HG02938 (cell line): ENCODE data around the gene ELL2.

Experiments
- ATAC-seq: cut with Tn5 transposase; IDR thresholded peaks from one replicate; pipeline ENCODE4 v1.9.1; 2021; ENCODE audit warnings: mild to moderate bottlenecking, moderate library complexity; ENCODE audit not compliant: unreplicated experiment

ELL2 gene

DNA sequence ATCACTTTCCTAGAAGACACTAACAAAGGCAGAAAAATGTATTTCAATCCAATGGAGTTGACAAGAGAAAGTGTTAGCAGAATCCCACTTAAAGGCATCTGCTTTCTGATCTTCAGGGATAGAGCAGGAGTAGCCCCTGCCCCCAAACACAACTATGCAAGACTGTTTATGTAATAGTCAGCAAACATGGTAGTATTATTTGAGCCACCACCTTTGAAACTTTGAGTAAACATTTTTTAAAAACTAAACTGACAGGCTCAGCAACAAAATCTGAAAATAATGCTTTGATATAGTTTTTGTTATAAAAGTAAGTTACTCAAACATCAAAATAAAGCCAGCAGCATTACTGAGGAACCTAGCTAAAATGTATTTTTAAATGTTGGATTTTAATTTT lies 4.8 kb downstream of the ELL2 start:
- ATAC-seq = no peak

DNA sequence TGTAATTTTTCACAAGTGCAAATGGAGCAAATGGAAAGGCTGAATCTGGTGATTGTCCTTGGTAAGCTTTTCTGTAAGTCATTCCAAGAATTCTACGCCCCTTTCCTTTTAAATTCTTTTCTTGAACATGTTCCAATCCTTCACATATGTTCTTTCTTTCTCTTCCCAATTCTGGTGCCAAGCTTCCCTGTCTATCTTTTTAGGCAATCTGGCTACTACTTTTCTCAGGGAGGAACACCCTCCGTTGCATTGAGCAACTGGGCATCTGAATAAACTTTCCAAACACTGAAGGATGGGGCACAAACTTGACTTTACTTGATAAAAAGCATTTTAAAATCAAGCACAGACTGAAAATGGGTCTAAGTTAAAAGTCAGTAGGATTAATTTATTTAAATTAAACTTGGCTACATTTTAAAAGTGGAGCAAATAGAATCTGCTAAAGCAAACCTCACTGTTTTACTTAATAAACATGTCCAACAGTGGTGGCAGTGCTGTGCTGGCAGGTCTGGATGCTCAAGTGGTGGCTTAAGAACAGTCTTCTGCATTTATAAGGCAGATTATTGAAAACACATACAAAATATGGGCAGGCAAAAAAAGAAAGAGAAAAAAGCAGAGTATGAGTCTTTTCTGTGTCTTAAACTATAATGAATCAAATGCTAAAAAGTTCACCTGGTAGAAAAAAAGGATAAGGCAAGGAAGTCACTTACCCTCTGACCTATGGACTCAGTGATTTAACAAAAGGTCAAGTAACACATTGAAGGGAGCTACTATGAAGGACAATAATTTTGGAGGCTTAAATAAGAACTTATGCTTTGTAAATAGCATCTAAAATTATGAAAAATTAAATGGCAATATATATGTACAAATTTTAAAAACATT lies 5.4 kb downstream of the ELL2 start:
- ATAC-seq = no peak

DNA sequence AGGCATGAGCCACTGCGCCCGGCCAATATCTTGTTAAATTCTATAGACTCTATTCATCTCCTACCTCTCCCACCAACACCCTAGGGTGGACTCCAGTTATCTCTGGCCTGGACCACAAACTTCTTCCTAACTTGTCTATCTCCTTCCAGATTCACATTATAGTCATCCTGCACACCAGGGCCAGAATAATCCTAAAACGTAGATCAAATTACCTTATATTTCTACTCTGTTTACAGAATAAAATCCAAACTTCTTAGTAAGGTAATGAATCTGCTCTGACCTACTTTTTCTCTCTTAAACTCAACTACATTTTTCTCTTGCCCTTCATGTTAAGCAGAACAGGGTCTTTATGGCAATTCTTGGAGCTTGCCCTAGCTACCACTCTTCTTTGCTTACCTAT lies 6.9 kb downstream of the ELL2 start:
- ATAC-seq = no peak

DNA sequence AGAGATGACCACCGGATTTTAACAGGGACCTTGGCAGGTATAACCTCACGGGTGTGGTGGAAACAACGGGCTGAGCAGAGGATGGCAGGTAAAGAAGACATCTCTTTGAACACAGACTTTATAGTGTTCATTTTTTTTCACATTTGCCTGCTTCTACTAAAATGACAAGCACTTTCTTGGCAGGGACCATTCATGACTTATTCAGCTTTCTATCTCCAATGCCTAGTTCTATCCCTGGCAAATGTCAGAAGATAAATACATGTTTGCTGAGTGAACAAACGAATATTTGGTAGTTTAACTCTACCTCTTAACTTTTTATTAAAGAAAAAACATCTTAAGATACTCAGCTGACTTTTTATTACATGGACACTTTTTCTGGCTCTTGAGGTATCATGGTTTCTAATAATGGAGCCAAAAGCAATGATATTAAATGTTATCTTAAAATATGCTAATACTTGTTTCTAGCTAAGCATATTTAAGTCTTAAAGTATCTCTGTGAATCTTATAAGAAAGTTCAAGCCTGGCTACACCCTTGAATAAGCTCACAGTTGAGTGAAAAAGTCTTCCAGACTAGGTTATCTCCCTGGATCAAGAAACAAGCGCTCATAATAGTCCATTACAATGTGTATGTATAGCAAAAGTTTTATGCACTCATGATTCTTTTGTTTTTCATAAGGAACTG lies 8.5 kb downstream of the ELL2 start:
- ATAC-seq = no peak

DNA sequence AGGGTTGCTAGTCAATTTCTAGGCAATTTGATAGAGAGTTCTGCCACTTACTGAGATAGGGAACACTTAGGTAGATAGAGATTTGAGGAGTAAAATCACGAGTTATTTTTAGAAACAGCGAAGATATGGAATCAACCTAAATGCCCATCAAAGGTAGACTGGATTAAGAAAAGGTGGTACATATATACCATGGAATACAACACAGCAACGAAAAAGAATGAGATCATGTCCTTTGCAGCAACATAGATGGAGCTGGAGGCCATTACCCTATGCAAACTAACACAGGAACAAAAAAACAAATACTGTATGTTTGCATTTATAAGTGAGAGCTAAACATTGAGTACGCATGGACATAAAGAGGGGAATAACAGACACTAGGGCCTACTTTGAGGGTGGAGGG lies 9.7 kb downstream of the ELL2 start:
- ATAC-seq = no peak

DNA sequence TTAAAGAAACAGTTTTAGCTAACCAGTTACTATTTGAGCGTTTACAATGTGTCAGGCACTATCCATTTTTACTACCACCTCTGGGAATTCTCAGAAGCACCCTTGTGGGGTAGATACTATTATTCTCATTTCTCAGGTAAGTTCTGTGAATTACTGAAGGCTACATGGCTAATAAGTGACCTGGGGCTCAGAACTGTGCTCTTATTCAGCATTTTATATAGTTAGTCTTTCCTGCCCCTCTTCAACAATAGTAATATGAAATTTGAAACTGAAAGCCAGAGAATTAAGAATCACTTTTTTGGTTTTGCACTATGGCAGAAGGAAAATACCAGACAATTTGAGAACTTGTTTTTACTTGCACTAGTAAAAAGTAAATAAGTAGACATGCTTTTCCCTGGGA lies 11.8 kb downstream of the ELL2 start:
- ATAC-seq = peak; percentile 72

DNA sequence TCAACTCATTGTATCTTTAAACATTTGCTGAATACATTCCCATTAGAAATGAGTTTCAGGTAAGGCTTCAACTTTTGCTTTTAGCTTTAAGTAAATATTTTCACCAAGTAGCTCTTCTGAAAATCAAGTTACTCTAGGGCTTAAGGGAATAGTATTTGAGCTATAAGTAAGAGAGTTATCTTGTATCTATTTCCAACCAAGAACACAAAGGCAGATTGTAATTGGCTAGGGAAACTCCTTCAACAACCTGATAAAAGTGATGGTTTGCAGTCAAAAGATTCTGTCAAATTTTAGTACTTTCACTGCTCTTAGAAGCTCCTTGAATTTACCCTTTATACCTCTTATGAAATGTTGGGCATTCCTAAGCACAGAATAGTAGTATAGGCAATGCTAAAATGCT lies 13.0 kb downstream of the ELL2 start:
- ATAC-seq = no peak

DNA sequence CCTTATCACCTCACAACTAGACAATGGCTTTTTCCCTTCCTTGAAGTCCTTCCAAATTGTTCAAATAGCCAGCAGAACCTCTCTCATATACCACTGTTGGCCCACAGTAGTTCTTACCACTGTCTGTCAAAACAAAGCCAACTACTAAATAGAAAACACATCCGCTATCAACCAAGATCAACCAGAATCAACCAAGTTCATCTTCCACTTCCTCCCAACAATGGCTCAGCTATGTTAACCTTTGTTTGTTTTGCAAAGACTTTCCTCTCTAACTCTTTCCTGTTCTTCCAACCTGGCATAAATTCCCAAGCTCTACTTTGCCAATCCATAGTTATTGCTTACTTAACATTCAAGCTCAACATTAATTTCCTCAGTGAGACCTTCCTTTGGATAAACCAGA lies 15.2 kb downstream of the ELL2 start:
- no peak for ATAC-seq

DNA sequence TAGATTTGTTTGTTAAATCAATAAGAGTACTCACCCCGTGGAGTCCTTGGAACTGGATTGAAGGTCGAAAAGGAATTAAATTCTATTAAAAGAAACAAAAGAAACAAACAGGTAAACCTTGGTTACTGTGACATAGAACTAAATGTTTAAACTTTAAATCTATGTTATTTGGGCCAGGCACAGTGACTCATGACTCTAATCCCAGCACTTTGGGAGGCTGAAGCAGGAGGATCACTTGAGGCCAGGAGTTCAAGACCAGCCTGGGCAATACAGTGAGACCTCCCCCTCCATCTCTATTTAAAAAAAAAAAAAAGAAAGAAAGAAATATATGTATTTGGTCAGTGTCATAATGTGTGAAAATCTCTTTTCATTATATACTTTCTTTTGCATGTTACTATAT lies 18.7 kb downstream of the ELL2 start:
- no peak for ATAC-seq

DNA sequence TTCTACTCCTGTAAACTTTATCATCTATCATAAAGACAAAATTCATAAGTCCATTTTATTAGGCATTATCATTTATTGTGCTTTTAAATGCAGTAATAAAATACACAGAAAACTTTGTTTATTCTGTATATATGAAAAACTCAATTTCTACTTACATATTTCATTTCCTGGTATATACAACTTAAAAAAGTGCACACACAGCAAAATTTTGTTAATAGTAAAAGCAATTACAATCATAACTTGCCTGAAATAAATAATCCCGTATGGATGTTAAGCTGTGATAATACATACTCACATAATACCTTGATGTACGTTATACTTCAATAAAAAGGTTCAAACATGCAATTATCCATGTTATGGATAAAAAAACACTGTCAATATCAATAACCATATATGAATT lies 19.2 kb downstream of the ELL2 start:
- ATAC-seq = no peak

DNA sequence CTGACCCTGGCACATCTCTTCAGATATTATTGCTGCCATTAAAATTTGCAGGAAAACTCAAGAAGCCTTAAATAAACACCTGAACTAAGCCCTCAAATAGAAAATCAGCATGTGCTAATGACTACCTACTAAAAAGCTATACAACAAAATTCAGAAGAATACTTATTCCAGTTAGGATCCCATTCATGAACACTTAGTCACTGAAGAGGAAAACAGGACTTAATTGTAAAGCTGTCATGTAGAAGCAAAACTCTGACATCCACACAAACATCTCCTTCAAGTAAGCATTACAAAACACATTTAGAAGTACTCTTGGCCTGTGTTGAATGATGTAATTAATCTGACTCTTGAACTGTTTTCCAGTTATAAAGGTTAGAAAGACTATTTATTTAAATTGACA lies 19.9 kb downstream of the ELL2 start:
- no peak for ATAC-seq

DNA sequence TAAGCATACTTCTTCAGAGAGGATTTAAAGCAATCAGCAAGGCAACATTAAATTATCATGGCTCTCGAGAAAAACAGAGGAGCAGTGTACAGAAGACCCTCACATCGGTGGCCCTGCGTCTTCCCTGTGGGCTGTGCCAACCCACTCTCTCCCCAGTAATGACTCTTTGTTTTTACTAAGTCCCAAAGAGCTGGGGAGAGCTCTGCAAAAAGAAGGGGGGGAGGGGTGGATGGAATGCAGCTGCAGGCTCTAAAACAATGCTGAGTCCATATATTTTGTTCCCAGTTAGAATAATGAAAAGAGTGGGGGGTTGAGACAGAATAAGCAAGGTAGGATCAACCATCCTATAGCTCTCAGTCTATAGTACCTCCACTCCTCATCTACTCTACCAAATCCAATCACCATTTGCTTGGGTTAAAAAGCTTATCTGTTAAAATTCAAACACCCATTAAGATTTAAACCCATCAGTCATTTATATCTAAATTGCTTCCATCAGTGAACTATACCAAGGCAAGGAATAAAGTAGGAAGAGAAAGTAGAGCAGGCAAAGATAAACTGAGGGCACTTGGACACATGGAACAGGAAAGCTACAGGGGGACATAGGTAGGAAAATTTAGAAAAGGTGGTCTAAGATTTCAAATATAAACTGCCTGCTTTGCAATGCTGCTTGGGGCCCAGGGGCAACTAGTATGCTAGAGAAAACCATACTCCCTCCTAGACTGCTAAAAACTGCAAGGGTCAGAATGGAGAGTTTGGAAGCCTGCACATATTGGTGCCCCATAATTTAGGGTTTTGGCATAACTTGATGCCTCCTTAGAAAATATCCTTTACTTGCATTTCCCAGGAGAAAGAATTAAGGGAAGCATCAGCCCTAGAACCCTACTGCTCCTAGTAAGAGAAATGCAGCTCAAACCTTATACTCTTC lies 20.6 kb downstream of the ELL2 start:
- no peak for ATAC-seq

DNA sequence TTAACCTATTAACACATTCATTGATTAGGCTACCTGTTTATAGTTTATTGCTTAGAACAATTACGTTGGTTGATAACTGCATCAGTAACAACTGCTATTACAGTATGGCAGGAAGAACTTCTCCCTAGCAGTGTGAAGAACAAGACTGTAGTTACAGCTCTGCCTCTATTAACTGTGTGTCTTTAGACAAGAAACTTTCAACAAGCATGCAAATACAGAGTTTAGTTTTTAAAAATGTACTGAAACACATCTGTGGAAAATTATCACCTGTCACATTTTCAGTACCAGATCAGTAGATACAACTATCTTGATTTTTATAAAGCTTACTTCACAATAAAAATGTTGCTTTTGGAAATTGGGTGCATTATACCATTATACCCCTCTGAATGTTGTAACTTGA lies 22.2 kb downstream of the ELL2 start:
- ATAC-seq = no peak

DNA sequence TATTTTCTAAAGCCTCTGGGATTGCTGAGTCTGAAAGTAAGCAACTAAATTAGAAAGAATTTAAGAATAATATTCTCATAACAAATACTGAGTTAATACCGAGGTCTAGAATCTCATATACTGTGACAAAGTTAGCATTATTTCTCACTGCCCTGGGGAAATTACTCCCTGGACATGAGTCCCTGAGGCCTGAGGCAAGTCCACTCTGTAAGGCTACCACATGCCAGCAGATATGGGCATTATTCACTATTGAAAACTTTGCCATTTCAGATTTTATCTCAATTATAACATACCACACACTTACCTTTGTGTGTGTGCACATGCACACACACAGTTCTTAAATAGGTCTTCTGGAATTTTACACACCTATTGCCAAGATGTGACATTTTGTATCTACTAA lies 22.9 kb downstream of the ELL2 start:
- no peak for ATAC-seq

DNA sequence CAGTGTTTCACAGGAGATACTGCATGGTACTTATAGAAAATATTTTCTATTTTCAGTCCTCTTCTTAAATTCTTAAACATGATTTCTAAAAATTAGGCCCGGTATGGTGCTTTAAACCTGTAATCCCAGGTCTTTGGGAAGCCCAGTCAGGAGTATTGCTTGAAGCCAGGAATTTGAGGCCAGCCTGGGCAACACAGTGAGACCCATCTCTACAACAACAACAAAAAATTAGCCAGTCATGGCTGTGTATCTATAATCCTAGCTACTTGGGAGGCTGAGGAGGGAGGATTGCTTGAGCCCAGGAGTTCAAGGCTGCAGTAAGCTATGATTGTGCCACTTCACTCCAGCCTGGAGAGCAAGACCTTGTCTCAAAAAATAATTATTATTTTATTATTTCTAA lies 23.3 kb downstream of the ELL2 start:
- ATAC-seq = no peak

DNA sequence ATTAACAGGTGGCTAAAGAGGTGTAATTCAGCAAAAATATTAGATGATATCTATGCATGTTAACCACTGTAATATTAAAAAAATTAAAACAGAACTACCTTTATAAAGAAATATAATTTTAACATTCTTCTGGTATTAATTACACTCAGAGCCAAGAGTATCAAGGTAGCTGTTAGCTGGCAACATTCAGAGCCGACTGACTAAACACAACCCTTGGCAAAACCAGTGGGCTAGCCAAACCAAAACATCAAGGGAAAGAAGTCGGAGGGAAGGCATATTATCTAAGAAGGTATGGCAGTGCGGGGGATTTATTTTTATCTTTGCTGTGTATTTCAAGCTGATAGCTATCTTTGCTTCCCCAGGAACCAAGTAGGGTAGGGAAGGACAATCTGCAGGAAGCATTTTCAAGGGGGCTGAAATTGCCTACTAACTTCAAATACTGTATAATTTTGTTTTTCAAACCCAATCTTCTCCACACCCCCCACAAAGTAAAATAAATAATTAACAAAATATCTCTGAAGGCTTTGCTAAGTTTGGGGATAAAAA lies 24.0 kb downstream of the ELL2 start:
- ATAC-seq = no peak

DNA sequence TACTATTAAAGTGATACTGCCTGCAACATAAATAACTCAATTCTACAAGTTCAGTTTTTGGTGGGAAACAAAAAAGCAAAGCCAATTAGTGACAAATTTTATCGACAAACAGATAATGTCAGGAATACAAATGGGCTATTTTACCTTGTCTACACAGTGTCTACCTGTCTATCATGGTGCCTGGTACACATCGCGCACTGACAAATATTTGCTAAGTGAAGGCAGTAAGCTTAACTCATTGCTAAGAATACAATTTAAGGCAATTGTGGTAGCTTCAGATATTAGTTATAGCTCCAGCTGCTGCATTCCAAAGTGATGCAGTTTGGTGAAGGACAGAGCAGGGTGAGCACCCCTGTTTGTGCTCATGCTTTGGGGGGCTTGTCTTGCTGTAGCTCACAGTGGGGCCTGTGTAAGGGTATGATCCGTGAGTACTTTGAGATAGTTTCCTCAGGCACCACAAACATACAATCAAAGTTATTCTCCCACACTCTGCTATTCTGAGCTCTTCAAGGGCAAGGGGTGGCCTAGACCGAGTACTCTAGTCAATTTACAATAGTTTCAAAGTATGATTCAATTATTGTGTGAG lies 24.7 kb downstream of the ELL2 start:
- no peak for ATAC-seq

DNA sequence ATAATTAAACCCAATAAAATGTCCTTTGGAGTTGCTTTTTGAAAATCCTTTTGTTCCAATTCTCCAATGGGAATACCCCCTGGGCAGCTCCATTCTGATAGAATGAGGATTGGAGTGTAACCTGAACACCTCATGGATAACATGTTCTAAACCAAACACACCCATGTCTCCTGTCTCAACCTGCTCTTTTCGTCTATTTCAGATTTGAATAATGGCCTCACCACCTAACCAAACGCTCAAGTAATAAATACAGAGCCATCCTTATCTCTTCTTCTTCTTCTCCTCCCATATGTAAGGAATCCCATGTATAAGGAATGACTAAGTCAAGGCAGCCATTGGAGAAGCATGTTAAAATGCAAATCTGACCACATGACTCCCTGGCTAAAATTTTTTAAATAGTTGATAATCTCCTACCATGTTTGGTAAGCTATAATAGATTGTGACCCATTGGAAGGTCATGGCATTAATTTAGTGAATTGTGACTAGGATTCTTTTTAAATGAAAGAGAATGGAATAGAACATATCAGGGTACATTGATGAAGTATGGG lies 26.0 kb downstream of the ELL2 start:
- no peak for ATAC-seq

DNA sequence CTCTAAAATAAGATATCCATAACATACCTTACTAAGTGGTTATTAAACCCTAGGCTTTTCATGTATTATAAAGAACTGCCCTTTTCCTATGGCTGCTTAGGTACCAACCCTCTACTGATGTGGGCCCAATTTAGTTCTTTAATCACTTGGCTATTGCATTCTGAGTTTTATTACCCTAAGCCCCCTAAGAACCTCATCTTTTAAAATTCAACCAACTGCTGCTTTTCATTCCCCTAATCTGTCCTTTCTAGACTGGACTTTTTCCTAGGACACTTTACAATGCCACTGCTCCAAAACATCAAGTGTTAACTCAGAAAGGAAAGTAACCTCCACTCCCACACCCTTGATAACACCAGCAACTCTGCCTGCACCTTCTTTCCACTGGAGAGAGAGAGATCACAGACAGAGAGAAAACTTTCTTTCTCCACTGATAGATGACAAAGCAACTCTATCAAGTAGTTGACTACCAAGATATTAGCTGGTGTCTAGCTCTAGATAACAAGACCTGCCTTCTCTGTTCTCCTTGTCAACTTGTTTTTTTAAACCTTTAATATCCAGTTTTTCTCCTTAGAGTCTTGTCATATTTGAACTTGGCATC lies 27.3 kb downstream of the ELL2 start:
- no peak for ATAC-seq

DNA sequence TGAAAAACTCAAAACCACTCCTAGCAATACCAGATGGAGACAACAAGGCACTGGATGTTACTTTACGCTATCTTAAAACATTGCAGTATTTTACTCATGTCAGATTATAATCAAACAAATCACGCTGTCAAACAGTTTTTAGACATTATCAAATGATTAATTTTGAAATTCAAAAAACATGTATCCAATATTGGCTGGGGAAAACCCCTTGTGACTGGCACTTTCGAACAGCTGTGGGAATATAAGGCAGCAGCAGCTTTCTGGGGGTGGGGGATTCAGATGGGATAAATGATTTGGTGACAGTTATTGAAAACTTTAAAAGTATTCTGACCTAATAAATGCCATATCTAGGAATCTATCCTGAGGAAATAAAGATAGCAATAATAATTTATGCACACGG lies 28.7 kb downstream of the ELL2 start:
- no peak for ATAC-seq
